H9 (cell line): ENCODE measurements around the gene PAQR5. TPM values are rescaled to one million over a fixed set of nuclear protein-coding genes. Genes with fewer than 3 reads are reported as not detected.

Source experiments
- DNase-seq: peaks from one replicate; pipeline ENCODE4 v3.0.0-alpha.2; 2017
- H2AFZ ChIP-seq: one replicate; pipeline ENCODE4 v1.6.1; 2013; ENCODE audit warnings: mild to moderate bottlenecking, low read length, control low read depth, moderate library complexity
- H2AK5ac ChIP-seq: 2 replicates; pipeline ENCODE4 v1.6.1; 2013; ENCODE audit warnings: low read length, control low read depth, mixed read lengths; ENCODE audit not compliant: insufficient read length
- H2BK120ac ChIP-seq: one replicate; pipeline ENCODE4 v1.6.1; 2013; ENCODE audit warnings: low read depth, mild to moderate bottlenecking, low read length, control low read depth, inconsistent platforms; ENCODE audit not compliant: poor library complexity, severe bottlenecking
- H2BK12ac ChIP-seq: 2 replicates; pipeline ENCODE4 v1.6.1; 2013; ENCODE audit warnings: low read length, control low read depth, mixed read lengths, low read depth; ENCODE audit not compliant: insufficient read length
- H2BK15ac ChIP-seq: 2 replicates; pipeline ENCODE4 v1.6.1; 2013; ENCODE audit warnings: low read depth, low read length, control low read depth
- H2BK20ac ChIP-seq: one replicate; pipeline ENCODE4 v1.6.1; 2013; ENCODE audit warnings: low read depth, mild to moderate bottlenecking, low read length, control low read depth, inconsistent platforms; ENCODE audit not compliant: poor library complexity, severe bottlenecking
- H2BK5ac ChIP-seq: 2 replicates; pipeline ENCODE4 v1.6.1; 2013; ENCODE audit warnings: low read length, control low read depth, mixed read lengths; ENCODE audit not compliant: insufficient read length
- H3K14ac ChIP-seq: 2 replicates; pipeline ENCODE4 v1.6.1; 2013; ENCODE audit warnings: low read length, control low read depth; ENCODE audit not compliant: insufficient read depth
- H3K18ac ChIP-seq: 2 replicates; pipeline ENCODE4 v1.6.1; 2013; ENCODE audit warnings: low read depth, mild to moderate bottlenecking, mixed read lengths, low read length, control low read depth; ENCODE audit not compliant: insufficient read length
- H3K23ac ChIP-seq: 2 replicates; pipeline ENCODE4 v1.6.1; 2013; ENCODE audit warnings: low read length, control low read depth, mixed read lengths, low read depth; ENCODE audit not compliant: insufficient read length
- H3K23me2 ChIP-seq: 2 replicates; pipeline ENCODE4 v1.6.1; 2013; ENCODE audit warnings: low read depth, mild to moderate bottlenecking, mixed read lengths, low read length, control low read depth; ENCODE audit not compliant: insufficient read length, poor library complexity, severe bottlenecking
- H3K27ac ChIP-seq: 2 replicates; pipeline ENCODE4 v1.5.1; 2013; ENCODE audit warnings: low read length, control low read depth, mixed read lengths, low read depth; ENCODE audit not compliant: insufficient read length
- H3K27me3 ChIP-seq: 2 replicates; pipeline ENCODE4 v1.6.1; 2013; ENCODE audit warnings: low read length, control low read depth, inconsistent platforms; ENCODE audit not compliant: insufficient read depth
- H3K4ac ChIP-seq: 2 replicates; pipeline ENCODE4 v1.6.1; 2013; ENCODE audit warnings: low read depth, mild to moderate bottlenecking, control low read depth, inconsistent platforms, low read length, moderate library complexity
- H3K4me1 ChIP-seq: 2 replicates; pipeline ENCODE4 v1.6.1; 2013; ENCODE audit warnings: low read length, control low read depth, inconsistent platforms; ENCODE audit not compliant: insufficient read depth
- H3K4me2 ChIP-seq: 2 replicates; pipeline ENCODE4 v1.6.1; 2013; ENCODE audit warnings: low read length, control low read depth, mixed read lengths; ENCODE audit not compliant: insufficient read length, insufficient read depth
- H3K56ac ChIP-seq: 2 replicates; pipeline ENCODE4 v1.6.1; 2013; ENCODE audit warnings: low read depth, mild to moderate bottlenecking, mixed read lengths, low read length, control low read depth; ENCODE audit not compliant: insufficient read length
- H3K79me1 ChIP-seq: 2 replicates; pipeline ENCODE4 v1.6.1; 2013; ENCODE audit warnings: low read depth, mild to moderate bottlenecking, moderate library complexity, low read length, control low read depth, inconsistent platforms; ENCODE audit not compliant: insufficient read depth, poor library complexity, severe bottlenecking
- H3K79me2 ChIP-seq: 2 replicates; pipeline ENCODE4 v1.6.1; 2013; ENCODE audit warnings: low read length, control low read depth, inconsistent platforms; ENCODE audit not compliant: insufficient read depth
- H3K9ac ChIP-seq: 2 replicates; pipeline ENCODE4 v1.6.1; 2013; ENCODE audit warnings: low read length, control low read depth, mixed read lengths; ENCODE audit not compliant: insufficient read length; ENCODE audit errors: extremely low read depth
- H3K9me3 ChIP-seq: one replicate; pipeline ENCODE4 v1.6.1; 2013; ENCODE audit warnings: low read depth, low read length, inconsistent platforms; ENCODE audit not compliant: control insufficient read depth
- H3T11ph ChIP-seq: one replicate; pipeline ENCODE4 v1.6.1; 2013; ENCODE audit warnings: mild to moderate bottlenecking, low read length, control low read depth, inconsistent platforms
- H4K20me1 ChIP-seq: one replicate; pipeline ENCODE4 v1.6.1; 2013; ENCODE audit not compliant: control insufficient read depth, insufficient read length, insufficient read depth
- H4K5ac ChIP-seq: 2 replicates; pipeline ENCODE4 v1.6.1; 2013; ENCODE audit warnings: low read depth, mild to moderate bottlenecking, mixed read lengths, low read length, control low read depth; ENCODE audit not compliant: insufficient read length
- H4K8ac ChIP-seq: replicated peaks from 2 replicates; pipeline ENCODE4 v1.6.1; 2013; ENCODE audit warnings: low read length, control low read depth, mixed read lengths, low read depth; ENCODE audit not compliant: insufficient read length
- H4K91ac ChIP-seq: 2 replicates; pipeline ENCODE4 v1.6.1; 2013; ENCODE audit warnings: low read depth, mild to moderate bottlenecking, moderate library complexity, mixed read lengths, low read length, control low read depth; ENCODE audit not compliant: insufficient read length
- H3K27ac Mint-ChIP-seq, 3 experiments: 2 replicates in 2 of 3; 3 replicates in 1 of 3; pipeline ENCODE4 v1.8.0; 2020 to 2021; ENCODE audit warnings: mixed read lengths in 3 of 3, mild to moderate bottlenecking in 1 of 3, moderate library complexity in 1 of 3
- H3K27me3 Mint-ChIP-seq: 2 replicates; pipeline ENCODE4 v1.8.0; 2021; ENCODE audit warnings: low read depth, mild to moderate bottlenecking, moderate library complexity, mixed read lengths
- H3K36me3 Mint-ChIP-seq, 3 experiments: 2 replicates in 2 of 3; 3 replicates in 1 of 3; pipeline ENCODE4 v1.8.0; 2020 to 2021; ENCODE audit warnings: low read depth in 3 of 3, mixed read lengths in 3 of 3; ENCODE audit not compliant: insufficient read depth in 1 of 3
- H3K4me1 Mint-ChIP-seq, 2 experiments: 2 replicates each; pipeline ENCODE4 v1.8.0; 2020; ENCODE audit warnings: mixed read lengths in 2 of 2
- H3K4me3 Mint-ChIP-seq, 2 experiments: 2 replicates in 1 of 2; 3 replicates in 1 of 2; pipeline ENCODE4 v1.8.0; 2020 to 2021; ENCODE audit warnings: mild to moderate bottlenecking in 2 of 2, mixed read lengths in 2 of 2, moderate library complexity in 1 of 2
- H3K9me3 Mint-ChIP-seq, 2 experiments: 2 replicates in 1 of 2; 3 replicates in 1 of 2; pipeline ENCODE4 v1.8.0; 2020; ENCODE audit warnings: mild to moderate bottlenecking in 2 of 2, mixed read lengths in 2 of 2, moderate library complexity in 1 of 2
- WGBS: extraction: QIAGEN DNeasy Blood & Tissue Kit; methylation state at CpG from one replicate; pipeline ENCODE4 v1.1.7; 2013; ENCODE audit warnings: missing lambda C conversion rate, low lambda C conversion rate, mixed read lengths; ENCODE audit not compliant: insufficient read length; ENCODE audit errors: extremely low coverage; 5-methylcytosine and 5-hydroxymethylcytosine counted together
- total RNA-seq: library from RNA; stranded (reverse); gene quantifications from 2 replicates; pipeline ENCODE4 v1.2.1, GENCODE V29; 2021
- TF ChIP-seq, protein P1 (sequence below): fragments of 200-600 bp; sonication (generic); conservative IDR thresholded peaks from 3 replicates; pipeline ENCODE4 v1.8.0; 2021; ENCODE audit warnings: antibody characterized with exemption, mild to moderate bottlenecking

The PAQR5 gene
- total RNA-seq, 1 experiment from 2014 or later, result 1.6 TPM

DNA sequence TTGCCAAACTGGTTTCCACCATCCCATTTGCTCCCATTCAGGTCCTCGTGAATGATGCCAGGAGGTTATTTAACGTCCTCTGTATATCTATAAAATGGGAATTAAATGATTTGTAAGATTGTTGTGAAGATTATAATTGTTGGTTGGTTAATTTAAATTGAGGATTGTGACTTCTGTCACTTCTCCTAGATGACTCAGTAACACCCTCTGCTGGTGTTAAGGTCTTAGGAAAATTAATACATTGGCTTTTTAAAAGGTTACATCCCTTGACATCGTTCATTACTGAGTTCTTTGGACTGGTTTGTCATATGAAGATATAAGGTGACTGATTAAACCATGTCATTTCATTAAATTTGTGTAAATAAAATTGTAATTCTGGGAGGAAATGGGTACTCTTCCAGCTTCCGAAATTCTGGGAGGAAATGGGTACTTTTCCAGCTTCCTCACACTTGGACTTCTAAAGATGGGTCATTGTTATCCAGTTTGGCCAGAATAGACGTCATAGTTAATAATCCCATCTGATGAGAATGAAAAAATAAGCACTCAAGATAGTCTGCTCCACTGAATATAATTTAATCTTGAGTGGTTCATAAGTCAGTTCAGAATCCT, 33.3 kb upstream of the PAQR5 start:
- Histone ChIP-seq H3K27ac (no peak overlapping the region), H4K20me1 (no peaks in the 10 kb centered on the region), H3K4me2 (no peak overlapping the region), H3K4ac (no peak overlapping the region), H3K79me1 (no peaks in the 10 kb centered on the region), H3K27me3 (no peaks in the 10 kb centered on the region), H3K14ac (no peak overlapping the region), H2BK120ac (no peak overlapping the region), H2BK20ac (no peak overlapping the region), H3K4me1 (no peaks in the 10 kb centered on the region), H4K5ac (no peak overlapping the region), H3K18ac (no peak overlapping the region), H3K9me3 (no peaks in the 10 kb centered on the region), H3T11ph (no peak overlapping the region), H2BK5ac (no peak overlapping the region), H3K56ac (no peak overlapping the region), H4K91ac (no peak overlapping the region), H2BK12ac (no peak overlapping the region), H2AFZ (no peak overlapping the region), H3K9ac (no peak overlapping the region), H2AK5ac (no peak overlapping the region), H2BK15ac (no peak overlapping the region), H3K23me2 (no peaks in the 10 kb centered on the region), H4K8ac (no peak overlapping the region), H3K79me2 (no peaks in the 10 kb centered on the region), H3K23ac (no peak overlapping the region)
- H3K9me3 Mint-ChIP-seq, result no peaks in the 10 kb centered on the region
- TF ChIP-seq, protein P1, sequence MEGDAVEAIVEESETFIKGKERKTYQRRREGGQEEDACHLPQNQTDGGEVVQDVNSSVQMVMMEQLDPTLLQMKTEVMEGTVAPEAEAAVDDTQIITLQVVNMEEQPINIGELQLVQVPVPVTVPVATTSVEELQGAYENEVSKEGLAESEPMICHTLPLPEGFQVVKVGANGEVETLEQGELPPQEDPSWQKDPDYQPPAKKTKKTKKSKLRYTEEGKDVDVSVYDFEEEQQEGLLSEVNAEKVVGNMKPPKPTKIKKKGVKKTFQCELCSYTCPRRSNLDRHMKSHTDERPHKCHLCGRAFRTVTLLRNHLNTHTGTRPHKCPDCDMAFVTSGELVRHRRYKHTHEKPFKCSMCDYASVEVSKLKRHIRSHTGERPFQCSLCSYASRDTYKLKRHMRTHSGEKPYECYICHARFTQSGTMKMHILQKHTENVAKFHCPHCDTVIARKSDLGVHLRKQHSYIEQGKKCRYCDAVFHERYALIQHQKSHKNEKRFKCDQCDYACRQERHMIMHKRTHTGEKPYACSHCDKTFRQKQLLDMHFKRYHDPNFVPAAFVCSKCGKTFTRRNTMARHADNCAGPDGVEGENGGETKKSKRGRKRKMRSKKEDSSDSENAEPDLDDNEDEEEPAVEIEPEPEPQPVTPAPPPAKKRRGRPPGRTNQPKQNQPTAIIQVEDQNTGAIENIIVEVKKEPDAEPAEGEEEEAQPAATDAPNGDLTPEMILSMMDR, result peak; percentile 76
- DNase-seq, result no peak
- WGBS, result no CpG with 5 or more reads among the region's 5 CpGs
- H3K4me3 Mint-ChIP-seq, result no peak overlapping the region
- no peaks in the 10 kb centered on the region; a peak in 1 of 7 replicates for H3K36me3 Mint-ChIP-seq
- peaks cover under 1% of the 10 kb centered on the region in 2 experiments; a peak in 3 of 4 replicates for H3K4me1 Mint-ChIP-seq
- no peak overlapping the region for H3K27ac Mint-ChIP-seq
- H3K27me3 Mint-ChIP-seq, result no peaks in the 10 kb centered on the region
